Mesodermal cell (in vitro differentiated cells): Measurements from ENCODE around the gene ABI3BP.

ENCODE experiments used
- H3K27ac ChIP-seq: 2 replicates; pipeline ENCODE4 v1.7.0; 2013; ENCODE audit warnings: mild to moderate bottlenecking, low read depth, low read length, moderate library complexity; ENCODE audit not compliant: severe bottlenecking
- H3K36me3 ChIP-seq: 2 replicates; pipeline ENCODE4 v1.7.1; 2013; ENCODE audit warnings: mild to moderate bottlenecking, low read length, moderate library complexity; ENCODE audit not compliant: control insufficient read depth, insufficient read depth
- H3K4me1 ChIP-seq: one replicate; pipeline ENCODE4 v1.7.1; 2013; ENCODE audit warnings: mild to moderate bottlenecking, low read length; ENCODE audit not compliant: insufficient read depth, control insufficient read depth, poor library complexity, severe bottlenecking
- H3K4me3 ChIP-seq: 2 replicates; pipeline ENCODE4 v1.7.0; 2013; ENCODE audit warnings: low read length, control low read depth, mild to moderate bottlenecking; ENCODE audit not compliant: insufficient read depth, poor library complexity, severe bottlenecking; ENCODE audit errors: extremely low read depth
- H3K9me3 ChIP-seq: 2 replicates; pipeline ENCODE4 v1.7.1; 2013; ENCODE audit warnings: mild to moderate bottlenecking, low read length, moderate library complexity; ENCODE audit not compliant: control insufficient read depth
- WGBS, 2 experiments: methylation state at CpG; one replicate each; pipeline ENCODE4 v1.1.5; 2013; ENCODE audit warnings: missing lambda C conversion rate in 2 of 2; ENCODE audit not compliant: insufficient coverage in 2 of 2; 5-methylcytosine and 5-hydroxymethylcytosine counted together

ABI3BP gene

GRCh38 chr3:100777271-100777670 lies 215.9 kb downstream of the ABI3BP start:
- Histone ChIP-seq H3K27ac (no peak overlapping the region), H3K4me3 (no peak overlapping the region), H3K4me1 (no peaks in the 10 kb centered on the region), H3K36me3 (no peaks in the 10 kb centered on the region), H3K9me3 (no peaks in the 10 kb centered on the region)

- H3K4me3 ChIP-seq: no peak overlapping the region
- H3K36me3 ChIP-seq: no peaks in the 10 kb centered on the region
- 88 to 100% methylated on average over 1 to 2 of the region's 2 CpGs for WGBS, 2 experiments
- H3K4me1 ChIP-seq: no peaks in the 10 kb centered on the region
- no peaks in the 10 kb centered on the region for H3K9me3 ChIP-seq
- H3K27ac ChIP-seq: no peak overlapping the region
These were observed 216.5 kb downstream of the ABI3BP start for GRCh38 chr3:100776746-100777145.

- Histone ChIP-seq H3K36me3 (no peaks in the 10 kb centered on the region), H3K4me1 (no peaks in the 10 kb centered on the region), H3K4me3 (no peak overlapping the region), H3K9me3 (no peaks in the 10 kb centered on the region), H3K27ac (no peak overlapping the region)
- 100% methylated on average over 1 to 2 of the region's 2 CpGs for WGBS, 2 experiments
These were observed 217.0 kb downstream of the ABI3BP start for GRCh38 chr3:100776097-100776729.

- Histone ChIP-seq H3K4me1 (no peaks in the 10 kb centered on the region), H3K9me3 (no peaks in the 10 kb centered on the region), H3K4me3 (no peak overlapping the region), H3K36me3 (no peaks in the 10 kb centered on the region), H3K27ac (no peak overlapping the region)
These were observed 217.6 kb downstream of the ABI3BP start for GRCh38 chr3:100775669-100776068.

GRCh38 chr3:100775226-100775625 lies 218.0 kb downstream of the ABI3BP start:
- H3K27ac ChIP-seq: no peak overlapping the region
- no peak overlapping the region for H3K4me3 ChIP-seq
- no peaks in the 10 kb centered on the region for H3K36me3 ChIP-seq
- no peaks in the 10 kb centered on the region for H3K4me1 ChIP-seq
- no peaks in the 10 kb centered on the region for H3K9me3 ChIP-seq
- WGBS, 2 experiments: 100% methylated on average over 3 of the region's 3 CpGs

- H3K36me3 ChIP-seq: no peaks in the 10 kb centered on the region
- no peak overlapping the region for H3K4me3 ChIP-seq
- 61 to 67% methylated on average over 3 of the region's 3 CpGs for WGBS, 2 experiments
- H3K27ac ChIP-seq: no peak overlapping the region
- no peaks in the 10 kb centered on the region for H3K9me3 ChIP-seq
- H3K4me1 ChIP-seq: no peaks in the 10 kb centered on the region
These were observed 223.5 kb downstream of the ABI3BP start for GRCh38 chr3:100769693-100770092.

GRCh38 chr3:100766069-100766468 lies 227.2 kb downstream of the ABI3BP start:
- no peak overlapping the region for H3K4me3 ChIP-seq
- WGBS, 2 experiments: 78 to 88% methylated on average over 1 to 2 of the region's 2 CpGs
- H3K27ac ChIP-seq: no peak overlapping the region
- H3K4me1 ChIP-seq: no peaks in the 10 kb centered on the region
- H3K36me3 ChIP-seq: no peaks in the 10 kb centered on the region
- no peaks in the 10 kb centered on the region for H3K9me3 ChIP-seq

GRCh38 chr3:100765437-100765975 lies 227.7 kb downstream of the ABI3BP start:
- WGBS, 2 experiments: no CpG with 5 or more reads among the region's 3 CpGs
- H3K27ac ChIP-seq: no peak overlapping the region
- H3K36me3 ChIP-seq: no peaks in the 10 kb centered on the region
- no peaks in the 10 kb centered on the region for H3K4me1 ChIP-seq
- H3K4me3 ChIP-seq: no peak overlapping the region
- no peaks in the 10 kb centered on the region for H3K9me3 ChIP-seq

GRCh38 chr3:100761951-100762350 lies 231.3 kb downstream of the ABI3BP start:
- no peak overlapping the region for H3K27ac ChIP-seq

GRCh38 chr3:100761211-100761942 lies 231.8 kb downstream of the ABI3BP start:
- H3K4me3 ChIP-seq: no peak overlapping the region
- H3K4me1 ChIP-seq: no peaks in the 10 kb centered on the region
- no peaks in the 10 kb centered on the region for H3K9me3 ChIP-seq
- H3K36me3 ChIP-seq: peaks cover 2% of the 10 kb centered on the region
- no CpG with 5 or more reads among the region's 1 CpG for WGBS, 2 experiments
- no peak overlapping the region for H3K27ac ChIP-seq

More at GRCh38 chr3:100761951-100762350, 231.3 kb downstream of the ABI3BP start:
- H3K9me3 ChIP-seq: no peaks in the 10 kb centered on the region
- no peak overlapping the region for H3K4me3 ChIP-seq
- no peaks in the 10 kb centered on the region for H3K4me1 ChIP-seq
- peaks cover 2% of the 10 kb centered on the region for H3K36me3 ChIP-seq

GRCh38 chr3:100760377-100760776 lies 232.8 kb downstream of the ABI3BP start:
- H3K27ac ChIP-seq: no peak overlapping the region
- 91 to 100% methylated on average over 1 to 2 of the region's 4 CpGs for WGBS, 2 experiments
- H3K4me3 ChIP-seq: no peak overlapping the region

More at GRCh38 chr3:100760377-100760776, 232.8 kb downstream of the ABI3BP start:
- H3K36me3 ChIP-seq: peaks cover 5% of the 10 kb centered on the region
- no peaks in the 10 kb centered on the region for H3K4me1 ChIP-seq
- H3K9me3 ChIP-seq: no peaks in the 10 kb centered on the region
